Left hindlimb (tissue), 1 donor: Measurements from ENCODE around the gene TRPM2.
A peak's percentile ranks its signal among the peaks of the same experiment; 100 is the strongest.
"Not testable (repeated sequence)": the region's sequence is repeated elsewhere in the genome, so short reads cannot be mapped to it uniquely, and the experiment has no call there.

ENCODE experiments used
- DNase-seq: peaks from one replicate; pipeline ENCODE4 v3.0.0-alpha.2; 2018

The TRPM2 gene

DNA sequence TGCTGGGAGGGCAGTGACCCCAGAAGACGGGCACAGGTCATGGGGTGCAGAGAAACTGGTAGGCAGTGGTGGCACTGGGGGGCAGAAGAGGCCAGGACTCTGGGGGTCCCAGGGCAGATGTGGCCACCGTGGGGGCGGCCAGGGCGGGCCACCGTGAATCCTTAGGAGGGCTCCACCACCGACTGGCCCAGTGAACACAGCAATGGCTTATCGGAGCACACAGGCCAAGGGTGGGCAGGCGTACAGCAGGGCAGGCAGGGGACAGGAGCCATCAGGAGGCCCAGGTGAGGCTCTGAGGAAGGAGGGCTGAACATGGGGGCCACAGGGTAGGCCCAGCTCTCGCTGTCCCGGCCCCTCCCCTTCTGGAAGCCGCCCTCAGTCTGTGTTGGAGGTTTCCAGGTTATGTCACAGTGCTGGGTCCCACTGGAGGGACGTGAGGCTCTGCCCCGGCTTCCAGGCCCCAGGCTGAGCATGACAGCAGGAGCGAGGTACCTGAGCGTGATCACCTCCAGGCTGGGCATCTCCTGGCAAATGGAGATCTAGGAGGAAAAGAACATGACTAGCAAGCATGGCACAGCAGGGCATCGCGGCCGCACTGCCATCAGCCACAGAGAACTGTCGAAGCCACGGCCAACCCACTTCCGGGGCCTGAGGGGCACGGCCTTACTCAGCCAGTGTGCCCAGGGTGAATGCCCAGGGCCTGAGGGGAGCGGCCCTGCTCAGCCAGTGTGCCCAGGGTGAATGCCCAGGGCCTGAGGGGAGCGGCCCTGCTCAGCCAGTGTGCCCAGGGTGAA is 18.0 kb upstream of the TRPM2 start:
- DNase-seq, result no peak

DNA sequence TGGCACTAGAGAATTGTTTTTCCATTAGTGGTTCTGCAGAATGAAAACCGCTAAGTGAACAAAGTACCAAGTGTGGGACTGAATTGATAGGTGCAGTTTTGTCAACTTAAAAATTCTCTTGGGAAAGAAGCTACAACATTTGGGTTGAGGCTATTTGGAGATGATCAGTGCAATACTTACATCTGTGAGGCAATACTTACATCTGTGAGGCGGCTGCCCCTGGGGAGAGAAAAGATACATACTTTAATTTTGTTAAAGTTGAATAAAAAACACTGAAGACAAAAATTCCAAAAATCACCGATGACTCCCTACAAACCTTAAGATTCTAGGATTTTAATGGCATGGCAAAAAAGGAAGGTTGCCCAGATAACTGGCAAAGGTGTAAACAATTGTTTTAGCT is 16.0 kb upstream of the TRPM2 start:
- DNase-seq, result no peak

DNA sequence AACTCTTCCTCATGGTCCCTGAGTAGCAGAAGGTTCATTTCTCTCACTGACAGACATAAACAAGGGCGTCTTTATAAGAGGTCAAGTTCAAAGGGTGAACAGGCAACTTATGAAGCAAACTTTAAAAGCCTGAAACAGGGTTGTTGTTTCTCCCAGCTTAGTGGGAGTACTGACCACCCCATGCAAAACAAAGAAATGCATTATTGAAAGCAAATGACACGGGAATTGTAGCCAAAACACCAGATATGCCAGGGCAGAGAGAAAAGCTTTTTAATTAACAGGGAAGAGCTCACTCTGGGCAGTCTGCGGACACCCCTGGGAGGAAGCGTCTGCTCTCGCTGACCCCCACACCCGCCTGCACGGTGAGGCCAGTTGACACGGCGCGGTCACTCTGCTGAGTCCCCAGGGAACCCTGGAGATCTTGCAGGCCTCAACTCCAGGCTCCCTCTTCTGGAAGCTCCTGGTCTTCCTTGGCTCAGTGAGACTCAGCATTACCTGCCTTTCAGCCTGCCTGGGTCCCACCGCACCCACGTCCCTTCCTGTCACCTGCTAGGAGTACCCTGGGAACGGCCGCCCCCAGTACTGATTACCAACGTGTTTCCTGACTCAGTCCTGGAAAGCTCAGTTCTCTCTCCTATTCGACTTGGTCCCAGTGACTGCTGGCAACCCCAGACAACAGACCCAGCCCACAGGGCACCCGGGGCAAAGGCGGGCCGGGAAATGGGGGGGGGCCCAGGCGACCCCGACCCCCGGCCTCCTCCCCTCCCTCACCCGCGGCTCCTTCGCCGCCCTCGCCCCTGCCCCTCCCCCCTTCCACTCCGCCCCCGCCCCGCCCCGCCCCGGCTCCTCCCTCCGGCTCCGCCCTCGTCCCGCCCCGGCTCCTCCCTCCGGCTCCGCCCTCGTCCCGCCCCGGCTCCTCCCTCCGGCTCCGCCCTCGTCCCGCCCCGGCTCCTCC is 15.2 kb upstream of the TRPM2 start:
- DNase-seq, result peak; percentile 80

DNA sequence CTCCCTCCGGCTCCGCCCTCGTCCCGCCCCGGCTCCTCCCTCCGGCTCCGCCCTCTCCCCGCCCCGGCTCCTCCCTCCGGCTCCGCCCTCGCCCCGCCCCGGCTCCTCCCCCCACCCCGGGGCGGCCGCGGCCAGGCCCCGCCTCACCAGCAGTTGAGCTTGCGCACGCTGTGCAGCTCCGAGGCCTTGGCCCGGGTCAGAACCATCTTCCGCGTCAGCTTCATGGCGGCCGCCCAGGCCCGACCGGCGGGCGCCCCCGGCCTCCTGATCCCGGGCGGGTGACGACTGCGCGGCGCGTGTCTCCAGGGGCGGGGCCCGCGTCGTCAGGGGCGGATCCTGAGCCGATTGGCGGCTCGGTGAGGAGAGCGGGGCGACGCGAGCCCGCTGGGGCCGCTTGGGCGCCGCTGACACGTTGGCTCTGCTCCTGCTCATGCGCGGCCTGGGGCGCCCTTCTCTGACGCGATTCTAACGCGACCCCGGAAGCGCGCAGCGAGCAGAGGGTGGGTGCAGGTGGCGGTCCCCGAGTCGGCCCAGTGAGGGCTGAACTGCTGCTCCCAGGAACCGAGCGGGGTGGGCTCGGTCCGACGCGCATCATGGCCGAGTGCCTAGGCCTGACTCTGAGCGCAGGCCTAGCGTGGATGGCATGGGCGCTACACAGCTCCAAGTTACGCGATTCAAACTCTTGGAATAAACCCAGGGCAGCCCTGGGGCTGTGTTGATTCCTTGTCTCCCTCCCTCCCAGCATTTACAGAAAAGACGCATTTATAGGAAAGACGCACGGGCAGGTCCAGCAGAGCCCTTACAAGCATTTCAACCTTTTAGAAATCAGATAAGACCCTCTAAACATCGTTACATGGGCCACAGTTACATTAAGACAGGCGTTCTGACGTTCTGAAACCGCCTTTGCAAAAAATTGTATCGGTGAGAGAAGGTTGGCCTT is 14.2 kb upstream of the TRPM2 start, which contains the start of gene CFAP410:
TSS of gene CFAP410 (minus strand) at position 420 of the 940 bp plus-strand sequence. CDS start at position 224, 196 bp downstream.
- peak; percentile 96 for DNase-seq

DNA sequence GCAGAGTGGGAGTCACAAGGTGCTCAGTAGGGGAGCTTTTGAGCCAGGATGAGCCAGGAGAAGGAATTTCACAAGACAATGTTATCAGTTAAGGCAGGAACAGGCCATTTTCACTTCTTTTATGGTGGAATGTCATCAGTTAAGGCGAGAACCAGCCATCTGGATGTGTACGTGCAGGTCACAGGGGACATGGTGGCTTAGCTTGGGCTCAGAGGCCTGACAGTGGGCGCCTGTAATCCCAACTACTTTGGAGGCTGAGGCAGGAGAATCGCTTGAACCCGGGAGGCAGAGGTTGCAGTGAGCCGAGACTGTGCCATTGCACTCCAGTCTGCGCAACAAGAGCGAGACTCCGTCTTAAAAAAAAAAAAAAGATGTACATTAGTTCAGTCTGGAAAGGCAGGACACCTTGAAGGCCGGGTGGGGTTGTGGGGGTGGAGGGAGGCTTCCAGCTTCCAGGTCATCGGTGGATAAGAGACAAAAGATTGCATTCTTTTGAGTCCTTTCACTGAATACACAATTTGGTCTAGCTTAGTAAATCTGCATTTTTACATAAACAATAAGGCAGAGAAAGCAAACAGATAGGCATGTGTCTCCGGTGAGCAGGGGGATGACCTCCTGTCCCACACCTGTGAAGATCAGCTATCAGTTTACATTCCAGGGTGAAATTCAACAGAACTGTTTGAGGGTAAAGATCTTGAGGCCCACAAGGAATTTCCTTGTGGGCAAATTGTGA is 11.5 kb upstream of the TRPM2 start:
- not testable (repeated sequence) for DNase-seq

DNA sequence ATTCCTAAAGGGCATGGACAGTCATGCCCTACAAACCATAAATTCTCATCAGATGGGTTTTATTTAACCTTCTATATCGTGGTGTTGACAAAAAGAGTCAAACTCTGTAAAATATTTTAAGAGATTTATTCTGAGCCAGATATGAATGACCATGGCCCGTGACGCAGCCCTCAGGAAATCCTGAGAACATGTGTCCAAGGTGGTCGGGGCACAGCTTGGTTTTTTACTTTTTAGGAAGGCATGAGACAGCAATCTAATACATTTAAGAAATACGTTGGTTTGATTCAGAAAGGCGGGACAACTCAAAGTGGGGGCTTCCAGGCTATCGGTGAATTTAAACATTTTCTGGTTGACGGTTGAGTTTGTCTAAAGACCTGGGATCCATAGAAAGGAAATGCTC is 10.4 kb upstream of the TRPM2 start:
- not testable (repeated sequence) for DNase-seq

DNA sequence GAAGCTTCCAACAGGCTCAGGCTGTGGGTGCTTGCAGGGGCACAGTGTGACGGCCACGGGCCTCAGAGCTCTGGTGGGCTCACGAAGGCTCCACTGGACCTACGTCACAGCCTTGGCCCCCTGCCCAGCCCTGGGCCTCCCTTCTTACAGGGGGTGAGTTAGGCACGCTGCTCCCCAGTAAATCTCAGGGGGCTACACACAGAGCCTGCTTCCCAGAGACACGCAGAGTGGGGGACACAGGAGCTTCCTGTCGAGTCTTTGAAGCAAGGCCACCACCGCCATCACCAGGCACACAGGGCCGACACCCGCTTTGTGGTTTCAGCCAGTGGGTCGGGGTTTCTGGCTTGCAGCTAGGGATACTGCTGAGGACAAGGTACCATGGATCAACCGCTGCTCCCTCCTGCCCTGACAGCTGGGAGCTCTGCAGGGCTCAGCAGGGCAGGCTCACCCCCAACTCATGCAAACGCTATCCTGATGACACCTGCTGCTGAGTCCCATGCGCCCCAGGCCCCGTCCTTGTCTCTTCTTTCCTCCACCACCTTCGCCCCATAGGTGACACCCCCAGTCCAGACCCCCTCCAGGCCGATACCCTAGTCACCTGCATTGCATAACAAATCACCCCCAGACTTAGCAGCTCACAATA is 8.8 kb upstream of the TRPM2 start:
- no peak for DNase-seq

DNA sequence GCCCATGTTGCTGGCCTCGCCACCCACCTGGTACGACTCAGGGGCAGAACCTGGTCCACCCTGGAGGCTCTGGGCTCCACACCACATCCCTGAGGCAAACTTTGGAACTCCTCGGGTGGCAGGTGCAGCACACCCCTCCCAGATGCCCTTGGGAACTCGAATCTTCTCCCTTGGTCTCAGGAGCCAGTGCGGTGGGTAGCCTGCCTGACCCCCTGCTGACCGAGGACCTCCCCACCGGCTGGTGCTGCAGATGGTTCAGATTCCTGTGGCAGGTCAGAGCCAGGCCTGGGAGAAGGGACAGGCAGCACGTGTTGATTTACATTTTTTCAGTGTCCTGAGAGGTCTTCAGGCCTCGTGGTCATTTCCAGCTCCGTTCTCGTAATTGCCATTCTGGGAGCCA is 7.9 kb upstream of the TRPM2 start:
- DNase-seq, result no peak

DNA sequence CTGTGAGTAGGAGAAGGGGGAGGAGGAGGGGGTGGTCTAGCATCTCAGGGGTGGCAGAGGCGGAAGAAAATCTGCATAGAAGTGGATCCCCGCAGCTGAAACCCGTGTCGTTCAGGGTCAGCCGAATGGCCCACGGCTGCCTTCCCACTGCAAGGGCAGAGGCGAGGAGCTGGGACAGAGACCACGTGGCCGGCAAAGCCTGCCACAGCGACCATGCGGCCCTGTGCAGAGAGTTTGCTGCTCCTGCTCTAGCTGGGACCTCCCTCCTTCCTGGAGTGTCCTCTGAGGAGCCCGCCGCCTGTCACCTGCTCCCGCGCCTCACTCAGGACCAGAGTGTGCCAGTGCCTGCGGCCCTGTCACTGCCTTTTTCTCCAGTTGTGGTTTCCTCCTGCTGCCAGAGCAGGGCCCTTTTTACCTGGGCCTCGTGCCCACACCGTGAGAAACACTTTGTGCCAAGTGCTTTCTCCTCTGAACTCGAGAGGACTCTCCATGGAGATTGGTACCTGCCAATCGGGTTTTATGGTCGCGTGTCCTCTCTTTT is 5.4 kb upstream of the TRPM2 start:
- DNase-seq, result no peak

DNA sequence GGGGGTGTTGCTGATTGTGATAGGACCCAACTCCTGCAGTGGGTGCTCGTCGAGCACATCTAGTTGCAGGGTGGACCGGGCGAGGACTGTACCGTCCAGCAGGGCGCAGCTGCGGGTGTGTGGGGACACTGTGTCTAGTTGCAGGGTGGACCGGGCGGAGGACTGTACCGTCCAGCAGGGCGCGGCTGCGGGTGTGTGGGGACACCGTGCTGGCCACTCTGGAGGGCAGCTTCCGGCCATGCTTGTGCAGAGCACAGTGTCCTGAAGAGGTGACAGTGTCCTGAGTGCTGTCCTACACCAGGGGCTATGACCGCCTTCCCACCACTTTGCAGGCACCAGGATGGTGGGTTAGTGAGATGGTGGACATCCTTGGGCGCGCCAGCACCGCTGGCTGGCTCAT is 4.6 kb upstream of the TRPM2 start:
- DNase-seq, result no peak

DNA sequence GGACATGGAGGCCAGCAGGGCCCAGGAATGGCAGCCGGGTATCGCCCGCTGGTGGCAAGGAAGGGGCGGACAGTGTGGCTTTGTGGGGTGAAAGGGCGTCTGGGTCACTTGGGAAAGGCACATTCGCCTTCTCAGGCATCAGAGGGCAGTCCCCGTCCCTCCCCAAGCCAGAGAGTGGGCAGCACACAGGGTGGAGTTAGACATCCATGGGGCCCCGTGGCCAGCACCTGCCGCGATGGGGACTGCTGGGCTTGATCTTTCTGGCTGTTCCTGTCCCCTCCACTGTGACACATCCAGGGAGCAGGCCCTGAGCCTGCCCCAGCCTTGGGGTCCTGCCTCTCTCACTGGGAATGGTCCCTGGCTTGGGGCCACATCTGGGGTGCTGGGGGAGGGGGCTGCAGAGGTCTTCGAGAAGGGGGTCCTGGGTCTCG is 4.0 kb upstream of the TRPM2 start:
- DNase-seq, result no peak

DNA sequence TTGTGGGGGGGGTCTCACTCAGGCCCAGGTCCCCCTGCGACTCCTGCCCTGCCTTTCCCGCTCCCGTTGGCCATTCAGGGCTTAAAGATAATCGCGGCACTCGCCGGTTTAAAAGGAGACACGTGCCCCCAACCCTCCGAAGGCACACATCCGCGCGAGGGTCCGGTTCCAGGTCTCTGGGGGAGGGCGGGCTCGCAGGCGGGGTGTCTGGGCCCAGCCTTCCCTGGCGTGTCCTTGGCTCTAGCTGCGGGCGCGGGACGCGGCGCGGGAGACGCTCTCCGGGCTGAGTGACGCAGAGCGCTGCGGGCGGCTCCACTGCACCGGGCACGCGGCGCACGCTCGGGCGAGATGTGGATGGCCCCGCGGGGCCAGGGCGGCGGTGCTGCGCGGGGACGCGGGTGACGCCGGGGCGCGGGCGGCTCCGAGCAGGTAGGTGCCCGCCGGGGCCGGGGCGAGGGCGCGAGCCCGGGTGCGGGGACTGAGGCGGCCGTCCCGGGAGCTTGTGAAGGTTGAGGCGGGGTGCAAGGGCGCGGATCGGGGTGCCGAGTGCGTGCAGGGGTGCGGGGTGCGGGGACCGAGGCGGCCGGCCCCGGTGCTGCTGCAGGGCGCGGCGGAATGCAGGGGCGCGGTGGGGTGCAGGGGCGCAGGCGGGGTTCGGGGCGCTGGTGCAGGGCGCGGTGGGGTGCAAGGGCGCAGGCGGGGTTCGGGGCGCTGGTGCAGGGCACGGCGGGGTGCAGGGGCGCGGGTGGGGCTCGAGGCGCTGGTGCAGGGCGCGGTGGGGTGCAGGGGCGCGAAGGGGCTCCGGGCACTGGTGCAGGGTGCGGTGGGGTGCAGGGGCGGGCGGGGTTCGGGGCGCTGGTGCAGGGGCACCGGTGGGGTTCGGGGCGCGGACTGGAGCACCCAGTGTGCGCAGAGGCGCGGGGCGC is 3.3 kb upstream of the TRPM2 start:
- peak; percentile 16 for DNase-seq

DNA sequence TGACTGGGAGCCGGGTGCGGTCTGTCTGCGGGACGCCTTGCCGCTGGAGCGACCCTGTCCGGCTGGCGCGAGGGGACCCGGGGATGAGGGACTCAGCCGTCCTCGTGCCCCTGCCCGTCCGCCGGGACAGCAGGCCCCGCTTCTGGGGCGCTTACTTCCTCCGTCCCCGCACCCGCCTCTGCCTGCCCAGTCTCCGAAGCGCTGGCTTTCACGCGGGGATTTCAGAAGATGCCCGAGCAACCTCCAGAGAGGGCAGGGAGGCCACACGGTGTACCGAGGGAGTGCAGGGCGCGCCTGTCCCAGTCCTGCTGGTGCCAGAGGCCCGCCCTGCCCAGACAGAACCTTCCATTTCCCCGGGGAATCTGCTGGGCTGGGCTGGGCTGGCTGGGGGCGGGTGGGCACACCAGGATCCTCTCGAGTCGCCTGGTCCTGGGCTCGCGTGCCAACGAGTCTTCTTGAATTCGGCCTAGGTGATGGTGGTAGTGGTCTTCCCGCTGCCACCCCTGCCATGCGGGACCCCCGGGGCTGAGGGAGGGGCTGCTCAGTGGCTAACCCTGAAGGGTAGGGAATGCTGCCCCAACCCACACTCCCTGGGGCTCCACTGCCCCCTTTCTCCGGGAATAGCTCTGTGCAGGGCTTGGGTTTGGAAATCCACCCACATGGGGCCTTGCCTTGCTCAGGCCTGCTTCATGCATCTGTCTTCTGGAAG is 2.5 kb upstream of the TRPM2 start:
- DNase-seq, result peak; percentile 16

DNA sequence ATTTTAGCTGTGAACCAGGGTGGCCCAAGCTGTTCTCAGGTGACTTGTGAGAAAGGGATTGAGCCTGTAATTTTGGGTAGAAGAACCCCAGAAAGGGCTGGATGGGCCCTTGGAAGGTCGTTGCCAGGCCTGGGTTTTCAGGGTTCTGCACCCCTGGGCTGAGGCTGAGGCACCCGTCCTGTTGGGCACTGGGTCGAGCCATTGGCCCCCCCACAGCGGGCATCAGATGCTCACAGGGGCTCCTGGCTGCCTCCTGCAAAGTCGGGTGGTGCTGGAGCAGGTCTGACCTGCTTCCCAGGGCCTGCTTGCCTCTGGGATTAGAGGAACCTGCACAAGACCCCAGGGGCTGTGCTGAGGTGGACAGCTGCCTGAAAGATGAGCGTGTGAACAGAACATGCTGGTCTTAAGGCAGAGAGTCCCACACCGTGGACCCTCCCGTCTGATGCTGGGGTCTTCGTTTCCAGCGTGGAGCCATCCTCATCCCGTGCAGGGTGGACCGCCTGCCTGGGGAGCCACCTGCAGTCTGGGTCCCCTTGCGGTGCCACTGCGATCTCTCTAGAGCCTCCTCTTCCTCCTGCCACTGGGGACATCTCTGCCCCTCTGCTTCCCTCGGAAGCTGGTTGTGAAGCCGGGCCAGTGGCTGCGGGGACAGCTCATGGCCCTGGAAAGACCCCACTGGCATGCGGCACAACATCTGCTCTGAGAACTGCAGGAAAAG is 1.7 kb upstream of the TRPM2 start:
- DNase-seq, result no peak

DNA sequence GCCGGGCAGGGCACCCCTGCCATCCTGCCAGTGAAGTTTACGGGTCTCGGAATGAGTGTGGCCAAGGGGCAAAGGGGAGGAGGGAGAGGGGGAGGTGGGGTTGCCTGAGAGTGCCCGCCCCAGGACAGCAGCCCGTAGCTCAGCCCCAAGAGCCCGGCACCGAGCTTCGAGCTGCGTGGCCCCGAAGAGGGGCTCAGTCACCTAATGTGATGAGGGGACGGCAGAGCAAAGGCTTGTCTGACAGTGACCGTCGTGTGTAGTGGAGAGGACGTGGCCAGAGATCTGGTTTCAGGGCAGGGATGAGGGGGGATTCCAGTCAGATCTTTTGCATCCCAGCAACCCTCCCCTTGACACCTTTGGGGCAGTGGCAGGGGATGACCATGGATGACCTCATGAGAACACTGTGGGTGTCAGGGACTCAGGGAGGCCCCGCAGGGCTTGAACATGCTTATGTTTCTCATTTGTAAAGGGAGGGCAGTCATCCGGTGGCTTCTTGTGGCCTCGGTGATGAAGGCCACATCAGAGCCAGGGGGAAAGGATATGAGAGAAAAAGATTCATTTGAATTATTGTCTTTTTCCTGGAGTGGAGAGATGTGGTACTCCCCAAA is 1.1 kb upstream of the TRPM2 start:
- no peak for DNase-seq

DNA sequence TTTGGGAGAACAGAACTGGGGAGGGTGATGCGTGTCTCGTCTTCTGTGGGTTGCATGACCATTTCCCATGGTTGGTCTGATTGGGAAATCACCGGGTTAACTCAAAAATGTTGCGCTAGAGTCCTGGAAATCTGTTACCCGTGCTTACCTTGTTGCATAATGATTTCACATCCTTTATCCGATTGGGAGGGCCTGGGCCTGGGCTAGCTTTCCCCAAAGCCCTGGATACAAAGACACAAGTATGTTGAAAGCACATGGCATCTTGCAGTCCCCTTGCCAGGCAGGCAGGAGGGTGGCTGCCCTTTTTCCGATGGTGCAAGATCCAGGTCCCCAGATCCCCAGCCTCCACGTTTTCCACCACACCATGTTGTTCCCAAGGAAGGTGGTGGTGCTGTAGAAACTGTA is 582 bp downstream of the TRPM2 start:
- no peak for DNase-seq

DNA sequence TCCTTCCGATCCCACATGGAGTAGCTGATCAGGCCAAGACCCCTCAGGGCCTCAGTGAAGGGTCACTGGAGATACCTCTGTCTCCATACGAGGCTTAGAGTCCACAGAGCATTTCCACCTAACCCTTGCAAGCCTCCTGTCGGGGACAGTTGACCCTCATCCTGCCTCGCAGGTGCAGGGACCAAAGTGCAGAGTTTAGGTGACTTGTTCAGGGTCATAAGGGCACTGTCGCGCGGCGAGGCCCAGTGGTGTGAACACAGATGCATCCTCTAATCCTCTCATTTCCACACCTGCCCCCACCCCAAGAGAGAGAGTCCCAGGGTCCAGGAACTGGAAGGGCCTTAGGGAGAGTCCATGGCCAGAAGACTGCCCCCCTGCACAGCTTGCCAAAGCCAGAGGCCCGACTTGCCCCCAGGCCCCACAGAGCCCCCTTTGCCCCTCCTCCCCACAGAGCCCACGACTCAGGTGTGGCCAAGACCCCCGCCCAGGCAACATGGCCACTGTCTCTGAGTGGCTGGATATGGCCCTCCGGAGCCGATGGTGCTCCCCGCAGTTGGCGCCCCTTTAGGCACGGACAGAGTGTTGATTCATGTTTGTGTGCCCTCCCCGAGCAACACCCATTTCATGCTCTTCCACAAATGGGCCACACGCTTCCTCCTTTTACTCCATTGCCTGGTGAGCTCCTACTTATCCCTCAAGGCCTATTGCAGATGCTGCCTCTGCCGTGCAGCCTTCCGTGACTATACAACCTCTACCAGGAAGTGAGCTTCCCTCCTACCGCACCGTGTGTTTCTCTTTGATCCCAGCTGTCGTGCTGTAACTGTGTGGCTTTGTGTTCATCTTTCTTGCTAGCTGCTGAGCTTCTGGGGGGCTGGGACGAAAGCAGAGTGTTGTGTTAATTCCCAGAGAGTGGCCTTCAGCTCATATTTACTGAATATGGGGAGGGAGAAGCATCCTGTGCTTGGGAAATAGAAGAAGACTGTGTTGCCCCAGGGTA is 1.7 kb downstream of the TRPM2 start:
- no peak for DNase-seq
